Keratinocyte (primary cell): ENCODE data around the gene ABLIM2. TPM values are rescaled to one million over a fixed set of nuclear protein-coding genes. Genes with fewer than 3 reads are reported as not detected.

ENCODE experiments used
- DNase-seq: peaks from one replicate; pipeline ENCODE4 v3.0.0-alpha.2; 2011; ENCODE audit warnings: low read depth, missing footprints, low spot score
- FAIRE-seq: peaks from 2 replicates; lab custom pipeline; 2011; peaks lifted over from hg19 to GRCh38; lab: Jason Lieb, UNC
- H2AFZ ChIP-seq: 2 replicates; pipeline ENCODE4 v1.6.0; 2012; ENCODE audit warnings: low read length, control low read depth, inconsistent platforms; ENCODE audit not compliant: control insufficient read depth
- H3K27ac ChIP-seq: 2 replicates; pipeline ENCODE4 v1.5.1; 2011; ENCODE audit warnings: low read length; ENCODE audit not compliant: control insufficient read depth, insufficient read depth
- H3K27me3 ChIP-seq: 3 replicates; pipeline ENCODE4 v1.6.0; 2011; ENCODE audit warnings: low read length; ENCODE audit not compliant: control insufficient read depth, insufficient read depth; ENCODE audit errors: extremely low read depth
- H3K36me3 ChIP-seq, 2 experiments: 2 replicates in 1 of 2; 3 replicates in 1 of 2; pipeline ENCODE4 v1.5.1; 2011; ENCODE audit warnings: low read length in 2 of 2, mild to moderate bottlenecking in 1 of 2; ENCODE audit not compliant: control insufficient read depth in 2 of 2, insufficient read depth in 2 of 2; ENCODE audit errors: extremely low read depth in 1 of 2
- H3K4me1 ChIP-seq: 3 replicates; pipeline ENCODE4 v1.5.1; 2011; ENCODE audit warnings: low read length; ENCODE audit not compliant: control insufficient read depth, insufficient read depth; ENCODE audit errors: extremely low read depth
- H3K4me2 ChIP-seq: 3 replicates; pipeline ENCODE4 v1.6.0; 2011; ENCODE audit warnings: low read depth, low read length; ENCODE audit not compliant: control insufficient read depth, insufficient read depth; ENCODE audit errors: extremely low read depth
- H3K4me3 ChIP-seq, 3 experiments: fragments of 200-600 bp in 1 of 3; sonication (generic) in 1 of 3; 2 replicates in 2 of 3; 3 replicates in 1 of 3; pipeline ENCODE4 v1.5.1; 2011 to 2016; ENCODE audit warnings: low read length in 3 of 3, mild to moderate bottlenecking in 3 of 3, control low read depth in 2 of 3, inconsistent platforms in 1 of 3, low read depth in 1 of 3, mixed read lengths in 1 of 3, mixed run types in 1 of 3, moderate library complexity in 1 of 3; ENCODE audit not compliant: control insufficient read depth in 2 of 3, insufficient read depth in 2 of 3; ENCODE audit errors: extremely low read depth in 1 of 3
- H3K79me2 ChIP-seq: 2 replicates; pipeline ENCODE4 v1.6.0; 2012; ENCODE audit warnings: low read length; ENCODE audit not compliant: control insufficient read depth, insufficient read depth
- H3K9ac ChIP-seq: 3 replicates; pipeline ENCODE4 v1.6.0; 2011; ENCODE audit warnings: low read length; ENCODE audit not compliant: control insufficient read depth, insufficient read depth; ENCODE audit errors: extremely low read depth
- H3K9me1 ChIP-seq: 3 replicates; pipeline ENCODE4 v1.6.0; 2011; ENCODE audit warnings: low read length; ENCODE audit not compliant: control insufficient read depth, insufficient read depth; ENCODE audit errors: extremely low read depth
- H3K9me3 ChIP-seq: 2 replicates; pipeline ENCODE4 v1.5.1; 2012; ENCODE audit warnings: low read depth, low read length; ENCODE audit not compliant: control insufficient read depth
- H4K20me1 ChIP-seq: 3 replicates; pipeline ENCODE4 v1.6.0; 2011; ENCODE audit warnings: low read length; ENCODE audit not compliant: control insufficient read depth, insufficient read depth; ENCODE audit errors: extremely low read depth
- EZH2 ChIP-seq: IDR thresholded peaks from one replicate; pipeline ENCODE4 v1.6.1; 2012; ENCODE audit warnings: inconsistent platforms, mild to moderate bottlenecking, low read length, moderate library complexity
- dilution Hi-C: fragments of 300-500 bp; cut with MboI; formaldehyde crosslinking; loops from one replicate; pipeline ENCODE4 v1.7.0; 2020; ENCODE audit warnings: low sequenced_read_pairs; ENCODE audit not compliant: extremely low pct_ligation_motif_present
- polyA plus RNA-seq, 5 experiments: library from polyadenylated mRNA; depleted of rRNA in 3 of 5; stranded (reverse) in 3 of 5; stranded (forward) in 1 of 5; unstranded in 1 of 5; fragments of >200 nt; gene quantifications; 1 replicate in 1 of 5; 2 replicates in 3 of 5; 3 replicates in 1 of 5; pipeline versions ENCODE4 v1.2.1 to v1.2.3, GENCODE V29; 2011 to 2012; ENCODE audit warnings: missing spikeins in 2 of 5, low read depth in 1 of 5, low replicate concordance in 1 of 5
- TF ChIP-seq, protein P1 (sequence below), 3 experiments: IDR thresholded peaks in 1 of 3; conservative IDR thresholded peaks in 1 of 3; optimal IDR thresholded peaks in 1 of 3; 2 replicates in 2 of 3; 3 replicates in 1 of 3; pipeline versions ENCODE3 to v1.5.1; 2011; ENCODE audit warnings: low read length in 3 of 3, mild to moderate bottlenecking in 3 of 3, moderate library complexity in 2 of 3, control low read depth in 1 of 3, inconsistent platforms in 1 of 3; ENCODE audit not compliant: insufficient read depth in 2 of 3; ENCODE audit errors: extremely low read depth in 1 of 3

The ABLIM2 gene
- polyA plus RNA-seq, 1 donor (not counting 4 experiments of a cell fraction or from before 2014, with no cell fraction given) = 0.94 TPM

DNA sequence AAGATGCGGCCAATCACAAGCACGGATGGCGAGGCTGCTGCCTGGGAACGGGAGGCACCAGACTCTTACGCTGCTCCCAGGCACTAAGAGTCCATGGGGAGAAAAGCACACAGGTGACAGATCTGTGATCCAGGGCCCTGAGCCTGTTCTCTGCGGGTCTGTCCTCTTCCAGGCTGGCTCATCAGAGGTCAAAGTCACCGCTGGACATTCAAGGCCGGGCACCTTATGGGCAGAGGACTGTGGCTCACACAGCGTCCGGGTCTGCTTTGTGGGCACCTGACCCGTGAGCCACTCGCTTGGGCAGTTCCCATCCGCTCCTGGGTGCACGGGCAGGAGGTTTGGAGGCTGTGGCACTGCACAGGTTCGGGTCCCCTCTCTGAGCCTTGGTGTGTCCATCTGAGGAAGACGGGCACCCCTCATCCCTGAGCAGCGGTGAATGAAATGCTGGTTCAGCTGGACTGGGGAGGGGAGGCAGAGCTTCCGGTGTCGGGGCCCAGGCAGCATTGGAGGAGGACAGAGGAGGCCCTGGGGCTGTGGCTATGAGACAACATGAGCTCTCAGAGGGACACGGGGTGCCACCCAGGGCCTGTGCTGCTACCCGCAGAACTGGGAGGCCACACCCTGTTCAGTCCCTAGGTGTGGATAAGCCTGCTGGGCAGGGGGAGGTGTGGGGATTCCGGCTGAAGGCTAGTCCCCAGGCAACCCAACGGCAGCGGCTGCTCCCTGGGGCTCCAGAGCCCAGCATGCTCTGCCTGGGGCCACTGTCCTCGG lies 157.7 kb downstream of the ABLIM2 start:
- Histone ChIP-seq H3K27ac (no peak overlapping the region), H4K20me1 (no peaks in the 10 kb centered on the region), H3K4me2 (no peak overlapping the region), H3K9me1 (no peaks in the 10 kb centered on the region), H3K27me3 (peaks cover 31% of the 10 kb centered on the region), H3K79me2 (no peaks in the 10 kb centered on the region), H3K36me3 (no peaks in the 10 kb centered on the region), H2AFZ (no peak overlapping the region), H3K9ac (no peak overlapping the region), H3K4me3 (no peak overlapping the region), H3K4me1 (no peaks in the 10 kb centered on the region), H3K9me3 (no peaks in the 10 kb centered on the region)
- DNase-seq (no peak), FAIRE-seq (no peak)
- dilution Hi-C loops = no loop called here
- TF ChIP-seq EZH2 = no peak
- TF ChIP-seq, protein P1, sequence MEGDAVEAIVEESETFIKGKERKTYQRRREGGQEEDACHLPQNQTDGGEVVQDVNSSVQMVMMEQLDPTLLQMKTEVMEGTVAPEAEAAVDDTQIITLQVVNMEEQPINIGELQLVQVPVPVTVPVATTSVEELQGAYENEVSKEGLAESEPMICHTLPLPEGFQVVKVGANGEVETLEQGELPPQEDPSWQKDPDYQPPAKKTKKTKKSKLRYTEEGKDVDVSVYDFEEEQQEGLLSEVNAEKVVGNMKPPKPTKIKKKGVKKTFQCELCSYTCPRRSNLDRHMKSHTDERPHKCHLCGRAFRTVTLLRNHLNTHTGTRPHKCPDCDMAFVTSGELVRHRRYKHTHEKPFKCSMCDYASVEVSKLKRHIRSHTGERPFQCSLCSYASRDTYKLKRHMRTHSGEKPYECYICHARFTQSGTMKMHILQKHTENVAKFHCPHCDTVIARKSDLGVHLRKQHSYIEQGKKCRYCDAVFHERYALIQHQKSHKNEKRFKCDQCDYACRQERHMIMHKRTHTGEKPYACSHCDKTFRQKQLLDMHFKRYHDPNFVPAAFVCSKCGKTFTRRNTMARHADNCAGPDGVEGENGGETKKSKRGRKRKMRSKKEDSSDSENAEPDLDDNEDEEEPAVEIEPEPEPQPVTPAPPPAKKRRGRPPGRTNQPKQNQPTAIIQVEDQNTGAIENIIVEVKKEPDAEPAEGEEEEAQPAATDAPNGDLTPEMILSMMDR (optimal IDR thresholded peaks at IDR 0.05 in 1 of 3, IDR thresholded peaks at IDR 0.05 in 1 of 3, conservative IDR thresholded peaks at IDR 0.05 in 1 of 3; ENCODE audit: extremely low read depth in 1 of 3, insufficient read depth in 2 of 3, low read length in 3 of 3) = no peak

- Histone ChIP-seq H3K79me2 (no peaks in the 10 kb centered on the region), H3K9ac (no peak overlapping the region), H3K9me3 (no peaks in the 10 kb centered on the region), H3K27me3 (peaks cover 30% of the 10 kb centered on the region), H3K4me2 (no peak overlapping the region), H4K20me1 (no peaks in the 10 kb centered on the region), H3K36me3 (no peaks in the 10 kb centered on the region), H3K27ac (no peak overlapping the region), H3K9me1 (no peaks in the 10 kb centered on the region), H3K4me3 (no peak overlapping the region), H3K4me1 (no peaks in the 10 kb centered on the region), H2AFZ (no peak overlapping the region)
- DNase-seq (no peak), FAIRE-seq (no peak)
- dilution Hi-C loops = no loop called here
- TF ChIP-seq, protein P1 (optimal IDR thresholded peaks at IDR 0.05 in 1 of 3, IDR thresholded peaks at IDR 0.05 in 1 of 3, conservative IDR thresholded peaks at IDR 0.05 in 1 of 3; ENCODE audit: extremely low read depth in 1 of 3, insufficient read depth in 2 of 3, low read length in 3 of 3) = no peak
- TF ChIP-seq EZH2 = no peak
Measured at GRCh38 chr4:8000247-8000646, 158.4 kb downstream of the ABLIM2 start.
